Testis (tissue), 2 donors: ENCODE results near the gene SPAG9.
"Not testable (repeated sequence)": the region's sequence is repeated elsewhere in the genome, so short reads cannot be mapped to it uniquely, and the experiment has no call there.

Experiments used
- POLR2A ChIP-seq: fragments of 450-650 bp; IDR thresholded peaks from one replicate; pipeline ENCODE4 v1.6.1; 2017; ENCODE audit warnings: antibody characterized with exemption, mild to moderate bottlenecking, moderate library complexity
- TF ChIP-seq, protein P1 (sequence below), 3 experiments: fragments of 450-650 bp in 2 of 3; fragments of 200-600 bp in 1 of 3; sonication (generic) in 1 of 3; IDR thresholded peaks; one replicate each; pipeline ENCODE4 v1.5.1; 2016 to 2019; ENCODE audit warnings: antibody characterized with exemption in 3 of 3, mild to moderate bottlenecking in 2 of 3, moderate library complexity in 1 of 3

DNA sequence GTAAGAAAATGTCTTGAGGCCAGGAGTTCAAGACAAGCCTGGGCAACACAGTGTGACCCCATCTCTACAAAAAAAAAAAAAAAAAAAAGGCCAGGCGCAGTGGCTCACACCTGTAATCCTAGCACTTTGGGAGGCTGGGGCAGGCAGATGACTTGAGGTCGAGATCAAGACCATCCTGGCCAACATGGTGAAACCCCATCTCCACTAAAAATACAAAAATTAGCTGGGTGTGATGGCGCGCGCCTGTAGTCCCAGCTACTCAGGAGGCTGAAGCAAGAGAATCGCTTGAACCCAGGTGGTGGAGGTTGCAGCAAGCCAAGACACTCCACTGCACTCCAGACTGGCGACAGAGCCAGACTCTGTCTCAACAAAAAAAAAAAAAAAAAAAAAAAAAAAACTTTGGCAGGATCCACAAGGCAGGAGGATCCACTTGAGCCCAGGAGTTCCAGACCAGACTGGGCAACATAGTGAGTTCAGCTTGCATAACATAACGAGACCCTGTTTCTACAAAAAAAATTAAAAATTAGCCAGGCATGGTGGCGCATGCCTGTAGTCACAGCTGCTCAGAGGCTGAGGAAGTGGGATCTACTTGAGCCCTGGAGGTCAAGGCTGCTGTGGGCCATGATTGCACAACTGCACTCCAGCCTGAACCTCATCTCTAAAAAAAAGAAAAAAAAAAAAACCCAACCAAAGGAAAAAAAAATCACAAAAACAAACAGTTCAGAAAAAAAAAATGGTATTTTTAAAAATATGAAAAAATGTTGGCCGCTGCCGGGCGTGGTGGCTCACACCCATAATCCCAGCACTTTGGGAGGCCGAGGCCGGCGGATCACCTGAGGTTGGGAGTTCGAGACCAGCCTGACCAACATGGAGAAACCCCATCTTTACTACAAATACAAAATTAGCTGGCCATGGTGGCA is 8.1 kb downstream of the SPAG9 start:
- TF ChIP-seq, protein P1, sequence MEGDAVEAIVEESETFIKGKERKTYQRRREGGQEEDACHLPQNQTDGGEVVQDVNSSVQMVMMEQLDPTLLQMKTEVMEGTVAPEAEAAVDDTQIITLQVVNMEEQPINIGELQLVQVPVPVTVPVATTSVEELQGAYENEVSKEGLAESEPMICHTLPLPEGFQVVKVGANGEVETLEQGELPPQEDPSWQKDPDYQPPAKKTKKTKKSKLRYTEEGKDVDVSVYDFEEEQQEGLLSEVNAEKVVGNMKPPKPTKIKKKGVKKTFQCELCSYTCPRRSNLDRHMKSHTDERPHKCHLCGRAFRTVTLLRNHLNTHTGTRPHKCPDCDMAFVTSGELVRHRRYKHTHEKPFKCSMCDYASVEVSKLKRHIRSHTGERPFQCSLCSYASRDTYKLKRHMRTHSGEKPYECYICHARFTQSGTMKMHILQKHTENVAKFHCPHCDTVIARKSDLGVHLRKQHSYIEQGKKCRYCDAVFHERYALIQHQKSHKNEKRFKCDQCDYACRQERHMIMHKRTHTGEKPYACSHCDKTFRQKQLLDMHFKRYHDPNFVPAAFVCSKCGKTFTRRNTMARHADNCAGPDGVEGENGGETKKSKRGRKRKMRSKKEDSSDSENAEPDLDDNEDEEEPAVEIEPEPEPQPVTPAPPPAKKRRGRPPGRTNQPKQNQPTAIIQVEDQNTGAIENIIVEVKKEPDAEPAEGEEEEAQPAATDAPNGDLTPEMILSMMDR (IDR thresholded peaks at IDR 0.05): not testable (repeated sequence)
- TF ChIP-seq POLR2A: not testable (repeated sequence)
